Measurements from ENCODE around the gene NFKBIE. TPM values are rescaled to one million over a fixed set of nuclear protein-coding genes. Genes with fewer than 3 reads are reported as not detected.

NFKBIE gene
- total and polyA plus RNA-seq, 2 of the 13 experiments (the other 11 are each of a cell fraction or from before 2014, with no cell fraction given), result 6.7 to 14.5 TPM

GRCh38 chr6:44234101-44235025 lies 31.0 kb downstream of the NFKBIE start (continued):
- TF ChIP-seq TSC22D2 (CRISPR knock-in tag; IDR thresholded peaks at IDR 0.05; ENCODE audit: borderline replicate concordance) (no peak), ZNF557 (CRISPR knock-in tag; IDR thresholded peaks at IDR 0.05) (no peak), GRHL1 (CRISPR knock-in tag; conservative IDR thresholded peaks at IDR 0.05) (no peak), GPN1 (CRISPR knock-in tag; IDR thresholded peaks at IDR 0.05; ENCODE audit: borderline replicate concordance) (no peak), ZNF546 (CRISPR knock-in tag; conservative IDR thresholded peaks at IDR 0.05) (no peak), SRF (IDR thresholded peaks at IDR 0.05; ENCODE audit: low read depth, low read length) (no peak), CEBPG (CRISPR knock-in tag; IDR thresholded peaks at IDR 0.05) (0 out of 2 replicates have a peak, but pooled peaks have one; percentile 22), NFYB (CRISPR knock-in tag; IDR thresholded peaks at IDR 0.05) (no peak), XRCC5 (optimal IDR thresholded peaks at IDR 0.05; ENCODE audit: low read length) (peak; percentile 81), SMC3 (IDR thresholded peaks at IDR 0.05; ENCODE audit: low read length) (peak; percentile 91), ZBTB43 (CRISPR knock-in tag; conservative IDR thresholded peaks at IDR 0.05) (no peak), NR0B2 (CRISPR knock-in tag; IDR thresholded peaks at IDR 0.05) (no peak), HOXA3 (CRISPR knock-in tag; IDR thresholded peaks at IDR 0.05) (peak; percentile 44; the same call in 1 of the 2 replicates), PHF5A (CRISPR knock-in tag; IDR thresholded peaks at IDR 0.05; ENCODE audit: low read depth, unreplicated experiment) (peak; percentile 68), DNMT1 (CRISPR knock-in tag; IDR thresholded peaks at IDR 0.05) (no peak), ZFP82 (CRISPR knock-in tag; IDR thresholded peaks at IDR 0.05; ENCODE audit: borderline replicate concordance) (no peak), ZNF782 (CRISPR knock-in tag; IDR thresholded peaks at IDR 0.05; ENCODE audit: borderline replicate concordance) (no peak), ZNF350 (CRISPR knock-in tag; IDR thresholded peaks at IDR 0.05; ENCODE audit: borderline replicate concordance, low read depth) (peak; percentile 53), ZNF274 (CRISPR knock-in tag; IDR thresholded peaks at IDR 0.05) (no peak), KLF15 (CRISPR knock-in tag; IDR thresholded peaks at IDR 0.05; ENCODE audit: borderline replicate concordance) (no peak), E2F2 (CRISPR knock-in tag; IDR thresholded peaks at IDR 0.05; ENCODE audit: borderline replicate concordance) (no peak), ZNF891 (CRISPR knock-in tag; IDR thresholded peaks at IDR 0.05) (no peak), RELA (CRISPR knock-in tag; IDR thresholded peaks at IDR 0.05) (0 out of 2 replicates have a peak, but pooled peaks have one; percentile 39), DMAP1 (CRISPR knock-in tag; IDR thresholded peaks at IDR 0.05) (no peak), ZNF232 (CRISPR knock-in tag; IDR thresholded peaks at IDR 0.05; ENCODE audit: borderline replicate concordance) (no peak), ZNF572 (CRISPR knock-in tag; IDR thresholded peaks at IDR 0.05) (no peak), ZNF383 (CRISPR knock-in tag; IDR thresholded peaks at IDR 0.05; ENCODE audit: borderline replicate concordance) (no peak)

All from HepG2 (cell line).